ENCODE results near the gene FURIN.
"Not testable (repeated sequence)": the region's sequence is repeated elsewhere in the genome, so short reads cannot be mapped to it uniquely, and the experiment has no call there.

FURIN gene

DNA sequence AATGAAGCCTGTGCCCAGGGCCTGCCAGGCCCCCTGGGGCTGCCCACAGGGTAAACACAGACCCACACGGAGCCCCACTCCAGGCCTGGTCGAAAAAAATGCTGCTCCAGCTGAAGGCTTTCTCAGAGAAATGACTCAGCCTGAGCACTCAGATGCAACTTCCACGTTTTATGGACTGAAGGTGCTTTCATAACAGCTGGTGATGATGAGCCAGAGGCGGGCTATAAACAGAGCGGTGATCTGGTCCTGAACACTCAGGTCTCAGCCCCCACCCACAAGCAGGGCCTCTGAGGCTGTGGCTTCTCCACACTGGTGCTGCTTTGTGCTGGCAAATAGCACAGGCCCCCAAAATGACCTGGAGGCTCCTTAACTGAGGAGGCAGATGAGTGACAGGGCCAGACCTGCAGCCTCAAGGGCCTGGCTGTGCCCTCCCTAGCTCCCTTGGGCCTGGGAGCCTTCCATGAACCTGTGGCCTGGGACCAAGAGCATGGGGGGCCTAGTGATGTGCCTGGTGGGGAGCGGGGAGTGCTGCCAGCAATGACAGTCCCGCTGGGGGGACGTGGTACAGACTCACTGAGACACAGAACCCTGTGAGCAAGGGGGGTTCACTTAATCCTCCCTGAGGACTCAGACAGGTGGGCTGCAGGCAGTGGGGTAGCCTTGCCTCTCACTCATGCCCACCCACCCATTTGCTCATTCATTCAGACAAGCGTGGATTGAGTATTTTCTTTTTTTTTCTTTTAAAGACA lies 23.0 kb upstream of the FURIN start:
- DNase-seq: no peak

DNA sequence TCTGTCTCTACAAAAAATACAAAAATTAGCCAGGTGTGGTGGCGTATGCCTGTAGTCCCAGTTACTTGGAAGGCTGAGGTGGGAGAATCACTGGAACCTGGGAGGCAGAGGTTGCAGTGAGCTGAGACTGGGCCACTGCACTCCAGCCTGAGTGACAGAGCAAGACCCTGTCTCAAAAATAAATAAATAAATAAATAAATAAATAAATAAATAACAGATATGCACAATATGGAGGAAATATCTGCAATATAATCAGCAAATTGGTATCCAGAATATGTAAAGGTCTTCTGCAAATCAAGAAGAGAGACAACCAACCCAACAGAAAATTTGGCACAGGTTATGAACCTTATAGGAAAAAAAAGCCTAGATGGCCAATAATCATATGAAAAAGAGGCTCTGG lies 19.0 kb upstream of the FURIN start:
- DNase-seq: not testable (repeated sequence)

DNA sequence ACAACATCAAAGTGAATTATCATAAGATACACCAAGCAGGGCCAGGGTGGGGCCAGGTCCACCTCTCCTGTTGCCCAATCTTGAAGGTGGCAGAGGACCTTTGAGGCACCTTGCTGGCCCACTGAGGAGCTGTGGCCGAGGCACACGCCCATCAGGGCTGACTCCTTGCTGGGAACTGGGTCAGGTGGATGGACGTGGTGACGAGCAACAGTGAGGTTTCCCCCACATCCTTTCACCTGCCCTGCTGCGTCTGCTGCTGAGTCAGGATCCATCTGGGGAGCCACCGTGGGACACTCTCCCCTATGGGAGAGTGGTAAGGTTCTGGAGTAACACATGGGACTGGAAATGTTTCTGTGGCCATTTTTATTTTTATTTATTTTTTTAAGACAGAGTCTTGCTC lies 17.3 kb upstream of the FURIN start:
- DNase-seq: peak; percentile 42

DNA sequence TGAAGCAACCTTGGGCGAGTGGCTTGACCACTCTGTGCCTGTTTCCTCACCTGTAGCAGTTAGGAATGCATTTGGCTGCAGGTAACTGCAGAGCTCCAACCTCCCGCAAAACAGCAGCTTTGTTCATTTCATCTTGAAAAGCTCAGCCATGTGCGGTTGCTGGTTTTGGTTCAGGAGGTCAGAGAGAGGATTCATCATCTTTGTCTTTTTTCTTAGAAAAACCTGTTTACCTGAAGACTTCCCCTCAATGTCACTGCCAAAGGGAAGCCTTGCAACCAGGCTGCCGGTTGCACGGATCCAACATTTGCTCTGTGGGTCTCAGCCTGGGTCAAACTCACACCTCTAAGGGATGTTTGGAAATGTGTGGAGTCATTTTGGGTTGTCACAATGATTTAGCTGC lies 16.4 kb upstream of the FURIN start:
- no peak for DNase-seq

DNA sequence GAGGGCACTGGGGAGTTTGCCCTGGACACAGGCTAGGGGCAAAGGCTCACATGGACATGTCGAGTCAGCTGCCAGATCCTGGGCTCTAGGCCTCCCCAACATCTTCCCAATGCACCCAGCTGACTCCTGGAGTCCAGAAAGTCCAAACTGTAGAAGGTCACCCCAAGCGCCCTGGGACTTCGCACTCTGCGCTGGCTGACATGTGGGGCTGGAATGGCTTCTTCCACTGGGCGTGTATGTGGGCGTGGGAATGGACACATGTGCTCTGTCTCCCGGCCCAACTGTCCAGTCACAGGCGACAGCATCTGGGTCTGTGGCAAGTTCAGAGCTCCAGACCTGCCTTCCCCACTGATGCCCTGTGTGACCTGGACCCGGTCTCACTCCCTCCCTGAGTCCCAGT lies 13.2 kb upstream of the FURIN start:
- no peak for DNase-seq

DNA sequence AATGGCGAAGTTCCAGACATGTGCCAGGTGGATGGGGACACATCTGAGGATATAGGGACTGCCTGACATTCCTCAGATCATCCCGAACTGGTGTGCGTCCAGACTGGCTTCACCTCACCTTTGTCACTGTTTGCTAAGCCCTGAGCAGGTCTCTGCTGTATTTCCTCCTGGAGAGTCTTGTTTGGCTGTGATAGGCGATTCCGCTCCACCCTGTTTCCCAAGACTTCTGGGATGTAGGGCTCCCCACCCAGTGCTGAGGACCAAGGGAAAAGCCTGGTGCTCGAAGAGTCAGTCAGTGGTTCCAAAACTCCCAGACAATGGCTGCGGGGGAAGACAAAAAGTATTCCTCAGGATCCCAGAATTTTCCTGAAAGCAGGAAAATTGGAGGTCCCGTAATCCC lies 11.1 kb upstream of the FURIN start:
- no peak for DNase-seq

DNA sequence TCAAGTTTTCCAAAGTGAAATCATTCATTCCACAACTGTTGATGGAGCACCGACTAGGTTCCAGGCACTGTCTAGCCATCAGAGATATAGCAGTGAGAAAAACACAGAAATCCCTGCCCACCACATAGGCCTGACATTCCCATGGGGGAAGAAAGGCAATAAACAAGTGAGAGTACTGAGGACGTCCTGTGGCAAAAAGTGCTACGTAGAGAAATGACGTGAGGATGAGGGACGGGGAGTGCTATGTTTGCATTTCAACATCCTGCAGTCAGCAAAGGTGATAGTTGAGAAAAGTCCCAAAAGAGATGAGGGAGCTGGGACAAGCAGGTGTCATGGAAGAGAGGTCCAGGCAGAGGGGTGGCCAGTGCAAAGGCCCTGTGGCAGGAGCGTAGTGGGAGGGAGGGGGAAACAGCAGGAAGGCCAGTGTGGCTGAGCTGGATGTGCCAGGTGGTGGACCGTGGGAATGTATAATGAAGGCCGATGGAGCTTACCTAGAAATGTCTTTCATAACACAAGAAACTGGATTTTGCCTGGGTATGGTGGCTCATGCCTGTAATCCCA lies 10.4 kb upstream of the FURIN start:
- DNase-seq: no peak

DNA sequence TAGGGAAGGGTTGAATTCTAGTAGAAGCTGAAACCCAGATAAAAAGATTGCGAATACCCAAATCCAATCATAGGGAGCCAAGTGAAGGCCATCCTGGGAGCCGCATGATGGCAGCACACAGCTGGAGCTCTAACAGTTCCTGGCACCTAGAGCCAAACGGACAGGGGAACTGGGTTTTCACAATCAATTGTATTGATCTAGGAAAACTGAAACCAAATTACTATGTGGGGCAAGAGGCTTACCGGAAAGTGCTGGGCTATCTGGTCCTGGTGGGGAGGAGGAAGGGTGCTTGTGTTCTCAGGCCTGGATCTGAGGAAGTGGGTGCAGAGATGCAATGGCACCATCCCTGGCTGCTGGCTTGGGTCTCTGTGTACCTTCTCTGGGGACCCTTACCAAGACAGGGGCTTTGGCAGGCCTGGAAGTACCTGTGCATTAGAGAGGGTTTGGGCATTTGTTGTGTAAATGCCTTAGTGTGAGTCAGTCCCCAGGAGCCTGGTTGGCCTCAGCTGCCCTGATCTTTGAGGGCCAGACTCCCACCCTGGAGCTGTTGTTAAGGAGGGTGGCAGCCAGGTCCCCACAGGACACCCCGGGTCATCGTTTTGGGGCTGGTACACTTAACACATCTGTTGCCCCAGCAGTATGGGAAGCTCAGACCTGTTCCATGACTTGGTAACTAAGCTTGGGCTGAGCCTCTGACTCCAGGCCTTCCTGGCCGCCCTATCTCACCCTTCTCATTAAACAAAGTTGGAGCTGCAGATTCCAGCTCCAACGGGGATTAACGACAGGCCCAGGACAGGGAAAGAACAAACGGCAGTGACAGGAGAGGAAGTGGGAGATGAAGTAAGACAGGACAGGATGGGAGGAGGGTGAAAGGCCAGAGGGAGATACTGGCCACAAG lies 8.9 kb upstream of the FURIN start:
- DNase-seq: no peak

DNA sequence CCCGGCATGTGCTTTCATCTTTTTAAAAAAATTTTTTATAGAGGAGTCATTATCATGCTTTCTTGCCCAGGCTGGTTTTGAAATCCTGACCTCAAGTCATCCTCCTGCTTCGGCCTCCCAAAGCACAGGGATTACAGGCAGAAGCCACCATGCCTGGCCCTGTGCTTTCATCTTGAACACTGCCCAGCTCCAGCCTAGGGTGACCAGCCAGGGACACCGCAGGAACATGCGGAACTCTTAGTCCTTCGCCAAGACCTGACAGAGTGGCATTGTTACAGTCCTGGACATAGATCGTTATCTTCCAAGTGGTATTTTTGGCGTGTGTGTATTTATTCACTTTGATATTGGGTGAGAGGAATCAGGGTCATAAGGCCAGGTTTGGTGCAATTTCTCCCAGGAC lies 7.9 kb upstream of the FURIN start:
- DNase-seq: no peak

DNA sequence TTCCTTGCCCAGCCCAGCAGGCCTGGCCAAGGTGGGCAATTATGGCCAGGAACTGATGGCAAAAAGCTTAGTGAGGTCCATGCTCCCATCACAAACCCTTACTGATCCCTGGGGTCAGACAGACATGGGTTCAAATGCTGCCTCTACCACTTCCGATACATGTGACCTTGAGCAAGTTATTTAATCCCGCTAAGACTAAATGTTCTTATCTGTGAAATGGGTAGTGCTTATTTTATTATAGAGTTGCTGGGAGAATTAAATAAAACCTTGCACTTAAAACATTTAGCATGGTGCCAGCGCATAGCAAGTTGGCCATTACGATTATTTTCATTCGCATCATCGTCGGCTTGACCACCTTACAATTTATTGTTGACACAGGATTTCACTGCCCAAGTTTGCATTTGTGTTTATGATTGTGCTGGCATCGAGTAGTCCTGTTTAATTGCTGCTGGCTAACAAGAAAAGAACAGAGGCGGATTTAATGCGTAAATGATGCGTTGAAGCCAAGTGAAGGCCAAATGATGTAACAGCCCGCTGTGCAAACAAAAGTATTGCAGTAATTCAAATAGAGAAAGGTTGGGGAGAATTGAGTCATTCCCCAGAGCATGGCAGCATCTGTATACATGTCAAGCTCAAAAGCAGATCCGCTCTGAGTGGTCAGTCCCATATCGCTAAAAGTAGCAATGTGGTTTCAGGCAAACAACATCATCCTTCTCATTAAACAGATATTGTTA lies 7.3 kb upstream of the FURIN start:
- no peak for DNase-seq

DNA sequence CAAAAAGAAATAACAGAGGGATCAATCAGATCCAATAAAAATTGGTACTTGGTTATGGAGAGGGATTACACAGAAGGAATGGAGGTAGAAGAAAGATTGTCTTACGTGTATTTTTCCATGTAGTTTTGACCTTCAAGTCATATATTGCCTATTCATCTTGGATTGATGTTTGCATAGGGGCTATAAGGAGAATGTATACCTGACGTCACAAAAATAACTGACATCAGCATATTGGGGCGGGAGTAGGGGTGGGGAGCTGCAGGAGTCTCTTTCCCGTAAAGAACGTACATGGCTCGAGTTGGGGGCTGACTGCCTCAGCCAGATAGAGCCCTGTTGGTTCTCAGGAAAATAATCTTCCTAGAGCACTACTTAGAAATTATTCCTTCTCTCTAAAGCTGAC lies 5.9 kb upstream of the FURIN start:
- DNase-seq: no peak

DNA sequence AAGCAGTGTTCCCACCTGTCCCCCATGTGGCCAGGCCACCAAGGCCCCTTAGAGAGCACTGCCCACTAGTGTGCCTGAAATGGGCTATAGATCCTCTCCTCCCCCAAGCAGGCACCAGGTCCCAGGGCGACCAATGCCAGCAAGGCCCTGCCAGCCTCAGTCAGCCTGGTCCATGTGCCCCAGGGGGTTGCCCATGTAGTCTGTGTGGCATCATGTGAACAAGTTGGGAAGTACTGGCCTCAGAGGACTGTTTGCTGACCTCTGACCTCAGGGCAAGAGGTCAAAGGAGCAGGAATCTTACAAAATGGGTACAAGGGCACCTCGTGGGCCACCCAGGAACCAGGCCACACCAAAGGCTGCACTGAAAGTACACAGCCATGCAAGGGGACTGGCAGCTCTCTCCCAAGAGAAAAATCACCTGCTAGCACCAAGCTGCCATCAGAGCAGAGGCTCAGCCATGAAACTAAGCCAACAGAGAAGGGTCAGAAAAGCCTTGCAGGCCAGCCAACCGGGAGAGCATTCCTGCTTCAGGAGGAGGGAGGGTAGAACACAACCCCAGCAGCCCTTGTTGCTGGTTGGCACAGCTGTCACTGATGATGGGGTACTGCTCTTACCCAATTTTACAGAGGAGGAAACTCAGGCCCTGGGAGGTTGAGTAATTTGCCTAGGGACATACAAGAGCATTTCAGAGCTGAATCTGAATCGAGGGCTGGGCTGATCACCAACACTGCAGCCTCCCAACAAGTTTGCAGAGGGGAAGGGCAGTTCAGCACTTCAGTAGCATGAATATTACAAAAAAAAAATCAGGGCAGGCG lies 5.2 kb upstream of the FURIN start:
- DNase-seq: no peak

DNA sequence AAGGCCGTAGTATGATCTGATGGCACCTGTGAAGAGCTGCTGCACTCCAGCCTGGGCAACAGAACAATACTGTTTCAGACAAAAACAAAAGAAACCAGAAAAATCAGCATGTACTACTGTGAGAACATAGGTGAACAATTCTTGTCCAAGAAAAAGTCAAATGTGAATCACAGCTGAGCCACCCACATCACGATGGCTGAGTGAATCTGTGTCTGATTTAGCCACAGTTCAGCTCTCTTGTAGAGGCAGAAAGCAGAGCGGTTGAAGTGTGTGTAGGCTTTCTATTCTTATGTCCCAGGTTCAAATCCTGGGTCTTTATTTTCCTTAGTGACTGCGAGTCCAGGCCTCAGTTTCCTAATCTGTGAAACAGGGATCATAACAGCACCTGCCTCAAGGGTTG lies 4.4 kb upstream of the FURIN start:
- DNase-seq: no peak

DNA sequence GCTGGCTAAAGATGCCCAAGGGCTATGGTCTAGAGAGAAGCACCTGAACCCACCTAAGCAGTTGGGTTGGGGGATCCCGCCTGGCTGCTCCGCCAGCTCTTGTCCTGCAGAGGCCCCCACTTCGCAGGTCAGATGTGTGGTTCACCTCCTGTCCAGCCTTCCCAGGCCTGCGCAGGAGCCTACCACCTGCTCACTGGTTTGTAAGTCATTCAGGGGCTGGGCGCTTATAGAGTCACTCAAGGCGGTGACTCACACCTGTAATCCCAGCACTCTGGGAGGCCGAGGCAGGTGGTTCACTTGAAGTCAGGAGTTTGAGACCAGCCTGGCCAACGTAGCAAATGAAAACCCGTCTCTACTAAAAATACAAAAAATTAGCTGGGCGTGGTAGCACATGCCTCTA lies 3.9 kb upstream of the FURIN start:
- DNase-seq: no peak

DNA sequence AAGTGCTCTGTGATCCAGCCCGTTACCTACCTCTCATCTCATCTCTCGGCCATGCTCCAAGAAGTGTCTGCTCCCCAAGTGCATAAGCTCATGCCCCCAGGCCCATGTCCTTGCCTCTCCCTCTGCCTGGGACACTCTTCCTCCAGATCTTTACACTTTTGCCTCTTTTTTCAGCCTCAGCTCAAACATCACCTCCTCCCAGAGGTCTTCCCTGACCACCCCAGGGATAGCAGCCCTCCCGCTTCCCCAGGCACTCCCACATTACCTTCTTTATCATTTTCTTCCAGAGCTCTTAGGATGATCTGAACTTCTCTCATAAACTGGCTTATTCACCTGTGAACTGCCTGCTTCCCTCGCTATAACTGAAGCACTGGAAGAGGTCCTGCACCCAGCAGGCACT lies 2.7 kb upstream of the FURIN start:
- no peak for DNase-seq

DNA sequence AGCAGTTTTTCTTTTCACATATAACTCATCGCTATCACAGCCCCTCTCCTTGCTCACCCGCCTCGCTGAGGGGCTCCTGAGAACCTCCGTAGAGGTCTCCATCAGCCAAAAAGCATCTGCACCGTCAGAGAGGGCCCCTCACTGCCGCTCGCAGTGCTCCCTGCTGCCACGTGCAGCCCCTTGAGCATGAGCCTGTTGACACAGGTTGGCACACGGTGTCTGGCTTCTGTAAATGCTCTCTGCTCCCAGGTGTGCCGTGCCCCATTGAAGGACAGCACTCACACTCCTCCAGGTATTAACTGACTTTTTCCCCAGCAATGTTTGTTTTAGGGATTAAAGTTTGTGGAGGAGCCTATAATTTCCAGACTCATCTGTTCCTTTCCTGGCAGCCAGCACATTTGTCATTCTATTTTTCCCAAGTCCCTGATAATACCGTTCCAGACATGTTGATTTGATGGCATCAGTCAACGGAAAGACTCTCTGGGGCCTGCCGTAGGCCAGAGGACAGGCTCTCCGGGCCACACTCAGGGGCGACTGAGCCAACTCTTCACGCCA lies 2.1 kb upstream of the FURIN start:
- DNase-seq: no peak

DNA sequence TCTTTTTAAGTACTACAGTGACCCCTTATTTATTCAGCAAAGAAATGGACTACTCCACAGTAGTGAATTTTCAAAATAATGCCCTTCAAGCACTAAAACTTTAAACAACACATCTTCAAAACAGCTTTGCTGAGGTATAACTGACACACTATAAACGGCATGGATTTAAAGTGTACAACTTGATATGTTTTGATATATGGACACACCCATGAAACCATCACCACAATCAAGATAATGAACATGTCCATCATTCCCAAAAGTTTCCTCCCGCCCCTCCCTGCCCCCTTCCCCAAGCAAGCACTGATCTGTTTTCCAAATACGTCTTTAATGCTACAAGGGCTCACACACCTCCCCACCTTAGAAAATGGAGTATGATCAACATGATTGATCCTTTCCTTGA lies 1.6 kb upstream of the FURIN start:
- DNase-seq: no peak

DNA sequence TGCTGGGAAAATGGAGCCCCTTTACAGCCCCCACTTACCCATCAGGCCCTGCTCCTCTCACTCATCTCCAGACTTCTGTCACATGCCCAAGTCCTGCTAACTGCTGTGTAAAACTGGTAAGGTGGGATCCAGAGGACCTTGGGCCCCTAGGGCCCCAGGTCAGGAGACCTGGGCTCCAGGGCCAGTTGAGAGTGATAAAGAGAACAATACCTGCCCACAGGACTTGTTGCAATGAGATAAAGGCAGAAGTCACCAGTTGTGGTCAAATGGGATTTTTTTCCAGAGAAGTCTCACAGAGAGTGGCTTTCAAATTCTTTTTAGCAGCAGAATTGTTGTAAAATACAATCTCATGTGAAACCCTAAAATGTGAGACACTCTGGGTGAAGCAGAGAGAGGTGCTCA lies 753 bp downstream of the FURIN start:
- DNase-seq: no peak

DNA sequence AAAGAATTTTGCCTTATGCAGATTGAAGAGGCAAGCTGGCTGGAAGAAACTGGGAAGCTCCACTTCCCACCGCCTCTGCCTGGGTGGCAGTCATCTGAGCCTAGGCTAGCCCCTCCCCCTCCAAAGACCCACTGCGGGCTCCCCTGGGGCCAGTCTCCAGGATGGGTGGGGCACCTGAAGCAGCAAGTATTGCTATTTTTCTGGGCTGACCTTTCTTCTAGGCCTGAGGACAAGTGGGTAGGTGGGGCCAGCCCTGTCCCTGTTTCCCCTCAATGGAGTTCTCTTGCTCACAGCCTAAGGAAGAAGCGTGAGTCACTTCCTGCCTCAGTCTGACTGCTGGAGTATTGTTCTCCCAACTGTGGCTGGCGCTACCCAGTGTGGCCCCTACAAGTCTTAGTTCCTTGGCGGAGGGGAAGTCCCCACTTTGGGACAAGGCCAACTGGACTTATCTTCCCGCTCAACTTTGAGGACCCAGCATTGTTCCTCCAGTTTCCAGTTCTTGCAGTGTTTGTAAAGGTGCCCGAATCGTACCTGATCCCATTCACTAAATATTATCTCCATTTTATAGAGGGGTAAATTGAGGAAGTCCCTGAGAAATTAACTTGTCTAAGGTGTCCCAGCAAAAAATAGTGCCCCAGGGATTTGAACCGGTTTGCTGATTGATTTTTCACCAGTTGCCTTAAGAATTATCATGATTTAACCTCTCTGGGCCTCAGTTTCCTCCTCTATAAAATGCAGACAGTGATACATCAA lies 1.4 kb downstream of the FURIN start:
- no peak for DNase-seq

DNA sequence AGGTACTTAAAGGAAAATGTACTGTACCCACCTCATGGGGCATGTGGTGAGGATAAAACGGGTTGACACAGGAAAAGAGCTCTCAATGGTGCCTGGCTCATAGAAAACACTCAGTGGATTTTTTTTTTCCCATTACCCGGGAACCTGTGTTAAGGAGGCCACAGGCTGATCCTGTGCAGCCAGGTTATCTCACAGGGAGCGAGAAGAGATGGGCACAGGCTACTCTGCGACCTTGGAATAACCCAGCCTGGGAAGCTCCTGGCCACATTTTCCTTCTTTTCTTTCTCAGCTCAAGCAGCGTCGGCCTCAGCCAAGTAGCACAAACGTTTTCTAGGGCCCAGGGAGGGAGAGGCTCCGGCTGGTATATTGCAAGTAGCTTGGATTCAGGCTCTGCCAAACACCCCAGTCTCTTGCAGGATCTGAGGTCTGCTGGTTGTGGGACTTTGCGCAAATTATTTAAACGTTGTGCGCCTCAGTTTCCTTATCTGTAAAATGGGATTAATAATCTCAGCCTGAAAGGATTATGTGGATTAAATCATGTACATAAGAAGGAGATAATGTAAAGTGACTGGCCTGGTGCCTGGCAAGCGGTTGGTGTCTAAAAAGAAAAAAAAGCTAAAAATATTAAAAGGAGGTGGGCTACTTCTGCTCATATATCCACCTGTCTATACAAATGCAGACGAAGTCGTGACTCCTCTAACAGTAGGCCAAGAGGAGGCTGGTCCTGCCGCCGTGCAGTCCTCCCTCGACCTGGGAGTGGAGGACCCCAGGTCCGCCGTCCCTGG lies 2.2 kb downstream of the FURIN start:
- no peak for DNase-seq

Data from activated CD4-positive, alpha-beta T cell treated with anti-CD3 and anti-CD28 coated beads, Interleukin-2, amount 50 U/mL, for 1 hour (primary cell).